RWPE2 (cell line): ENCODE measurements around the gene FLYWCH1.

Source experiments
- ATAC-seq: fragments of 200-7000 bp; cut with Tn5 transposase; 3 replicates; pipeline ENCODE4 v1.9.1; 2021; ENCODE audit warnings: low read depth
- DNase-seq: peaks from one replicate; pipeline ENCODE4 v3.0.0-alpha.2; 2020; ENCODE audit warnings: low spot score
- H3K27ac ChIP-seq: fragments of 450-650 bp; 2 replicates; pipeline ENCODE4 v1.5.1; 2017; ENCODE audit warnings: mild to moderate bottlenecking; ENCODE audit not compliant: poor library complexity, severe bottlenecking
- H3K27me3 ChIP-seq: fragments of 250-450 bp; sonication (Bioruptor Pico); 2 replicates; pipeline ENCODE4 v1.5.1; 2021; ENCODE audit warnings: mild to moderate bottlenecking, moderate library complexity; ENCODE audit not compliant: insufficient read depth, poor library complexity, severe bottlenecking
- H3K36me3 ChIP-seq: fragments of 250-450 bp; sonication (Bioruptor Pico); 2 replicates; pipeline ENCODE4 v1.5.1; 2020; ENCODE audit warnings: low read depth, mild to moderate bottlenecking, moderate library complexity
- H3K4me1 ChIP-seq: fragments of 250-450 bp; sonication (Bioruptor Pico); 2 replicates; pipeline ENCODE4 v1.5.1; 2021; ENCODE audit warnings: mild to moderate bottlenecking, moderate library complexity; ENCODE audit not compliant: insufficient read depth, poor library complexity, severe bottlenecking
- H3K4me3 ChIP-seq: fragments of 250-450 bp; sonication (Bioruptor Pico); 2 replicates; pipeline ENCODE4 v1.5.1; 2021; ENCODE audit warnings: mild to moderate bottlenecking, moderate library complexity; ENCODE audit not compliant: severe bottlenecking
- H3K9me3 ChIP-seq: fragments of 250-450 bp; sonication (Bioruptor Pico); 2 replicates; pipeline ENCODE4 v1.5.1; 2021; ENCODE audit warnings: mild to moderate bottlenecking, moderate library complexity; ENCODE audit not compliant: severe bottlenecking
- CTCF ChIP-seq: fragments of 450-650 bp; IDR thresholded peaks from one replicate; pipeline ENCODE4 v1.5.1; 2017; ENCODE audit warnings: mild to moderate bottlenecking, moderate library complexity; ENCODE audit not compliant: poor library complexity, severe bottlenecking

FLYWCH1 gene

GRCh38 chr16:2884041-2884451 lies 27.7 kb upstream of the FLYWCH1 start:
- H3K4me3 ChIP-seq = peak overlapping the region; percentile 69

GRCh38 chr16:2894231-2894630 lies 17.5 kb upstream of the FLYWCH1 start:
- DNase-seq = no peak
- no peak overlapping the region for H3K27ac ChIP-seq
- H3K36me3 ChIP-seq = 0 out of 2 replicates have a peak, but pooled peaks cover 3% of the 10 kb centered on the region
- no peaks in the 10 kb centered on the region for H3K9me3 ChIP-seq
- H3K4me3 ChIP-seq = no peak overlapping the region
- no peaks in the 10 kb centered on the region for H3K27me3 ChIP-seq
- no peak for ATAC-seq
- TF ChIP-seq CTCF = no peak
- H3K4me1 ChIP-seq = peaks cover 3% of the 10 kb centered on the region

More at GRCh38 chr16:2884041-2884451, 27.7 kb upstream of the FLYWCH1 start:
- DNase-seq (no peak), ATAC-seq (no peak)
- peak overlapping the region; percentile 38 for H3K27ac ChIP-seq
- no peaks in the 10 kb centered on the region for H3K27me3 ChIP-seq
- no peaks in the 10 kb centered on the region; the same call in 1 of the 2 replicates for H3K36me3 ChIP-seq
- no peak for TF ChIP-seq CTCF
- H3K4me1 ChIP-seq = no peaks in the 10 kb centered on the region
- no peaks in the 10 kb centered on the region for H3K9me3 ChIP-seq

- H3K4me3 ChIP-seq = no peak overlapping the region
- DNase-seq = no peak
- peak; percentile 72 for ATAC-seq
- H3K36me3 ChIP-seq = 0 out of 2 replicates have a peak, but pooled peaks cover 3% of the 10 kb centered on the region
- H3K27me3 ChIP-seq = no peaks in the 10 kb centered on the region
- no peak for TF ChIP-seq CTCF
- no peaks in the 10 kb centered on the region for H3K9me3 ChIP-seq
- H3K4me1 ChIP-seq = no peaks in the 10 kb centered on the region
- H3K27ac ChIP-seq = no peak overlapping the region
These were observed 15.9 kb upstream of the FLYWCH1 start for GRCh38 chr16:2895813-2896212.

- H3K4me3 ChIP-seq = no peak overlapping the region
- TF ChIP-seq CTCF = no peak
- H3K4me1 ChIP-seq = no peaks in the 10 kb centered on the region
- H3K36me3 ChIP-seq = 0 out of 2 replicates have a peak, but pooled peaks cover 3% of the 10 kb centered on the region
- H3K9me3 ChIP-seq = no peaks in the 10 kb centered on the region
- ATAC-seq (no peak), DNase-seq (no peak)
- H3K27ac ChIP-seq = no peak overlapping the region
- no peaks in the 10 kb centered on the region for H3K27me3 ChIP-seq
These were observed 15.2 kb upstream of the FLYWCH1 start for GRCh38 chr16:2896480-2897010.

- DNase-seq = no peak
- Histone ChIP-seq H3K27ac (no peak overlapping the region), H3K4me1 (no peaks in the 10 kb centered on the region), H3K36me3 (0 out of 2 replicates have a peak, but pooled peaks cover 3% of the 10 kb centered on the region), H3K27me3 (no peaks in the 10 kb centered on the region), H3K9me3 (no peaks in the 10 kb centered on the region), H3K4me3 (no peak overlapping the region)
- no peak for ATAC-seq
- TF ChIP-seq CTCF = no peak
These were observed 14.6 kb upstream of the FLYWCH1 start for GRCh38 chr16:2897110-2897509.
